Fibroblast of lung (primary cell): ENCODE results near the gene SLC17A9.

Source experiments
- EZH2 ChIP-seq: IDR thresholded peaks from 2 replicates; pipeline ENCODE4 v1.5.1; 2012; ENCODE audit warnings: low read length, control low read depth, mild to moderate bottlenecking; ENCODE audit errors: missing control alignments
- TF ChIP-seq, protein P1 (sequence below), 2 donors: IDR thresholded peaks in 1 of 2; conservative IDR thresholded peaks in 1 of 2; 1 replicate in 1 of 2; 2 replicates in 1 of 2; pipeline ENCODE4 v1.5.1; 2011 to 2012; ENCODE audit warnings: low read length in 2 of 2, control low read depth in 1 of 2, inconsistent platforms in 1 of 2, low read depth in 1 of 2, mild to moderate bottlenecking in 1 of 2

DNA sequence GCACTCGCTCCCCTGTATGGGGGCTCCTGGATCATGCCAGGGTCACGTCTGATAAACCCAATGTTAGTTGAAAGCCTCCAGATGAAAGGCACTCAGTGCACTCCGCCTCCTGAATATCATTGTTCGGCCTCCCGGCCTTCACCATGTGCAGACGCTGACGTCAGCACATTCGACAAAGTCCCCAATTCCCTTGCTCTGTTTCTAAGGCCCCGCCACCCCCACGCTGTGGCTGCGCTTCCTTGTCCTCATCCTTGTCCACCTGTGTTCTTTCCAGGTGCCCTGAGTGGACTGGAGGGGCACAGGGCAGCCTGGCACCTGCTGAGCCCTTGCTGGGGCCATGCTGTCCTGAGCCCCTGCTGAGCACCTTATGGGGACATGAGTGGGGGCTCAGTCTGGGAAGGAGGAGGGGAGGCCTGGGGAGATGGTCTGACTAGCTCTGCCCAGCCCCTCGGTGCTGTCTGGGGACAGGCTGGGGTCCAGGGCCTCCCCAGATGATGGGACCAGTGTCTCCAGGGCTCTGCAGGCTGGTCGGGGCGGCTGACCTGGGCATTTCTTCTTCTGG lies 64.1 kb downstream of the SLC17A9 start:
- TF ChIP-seq EZH2: no peak
- TF ChIP-seq, protein P1, sequence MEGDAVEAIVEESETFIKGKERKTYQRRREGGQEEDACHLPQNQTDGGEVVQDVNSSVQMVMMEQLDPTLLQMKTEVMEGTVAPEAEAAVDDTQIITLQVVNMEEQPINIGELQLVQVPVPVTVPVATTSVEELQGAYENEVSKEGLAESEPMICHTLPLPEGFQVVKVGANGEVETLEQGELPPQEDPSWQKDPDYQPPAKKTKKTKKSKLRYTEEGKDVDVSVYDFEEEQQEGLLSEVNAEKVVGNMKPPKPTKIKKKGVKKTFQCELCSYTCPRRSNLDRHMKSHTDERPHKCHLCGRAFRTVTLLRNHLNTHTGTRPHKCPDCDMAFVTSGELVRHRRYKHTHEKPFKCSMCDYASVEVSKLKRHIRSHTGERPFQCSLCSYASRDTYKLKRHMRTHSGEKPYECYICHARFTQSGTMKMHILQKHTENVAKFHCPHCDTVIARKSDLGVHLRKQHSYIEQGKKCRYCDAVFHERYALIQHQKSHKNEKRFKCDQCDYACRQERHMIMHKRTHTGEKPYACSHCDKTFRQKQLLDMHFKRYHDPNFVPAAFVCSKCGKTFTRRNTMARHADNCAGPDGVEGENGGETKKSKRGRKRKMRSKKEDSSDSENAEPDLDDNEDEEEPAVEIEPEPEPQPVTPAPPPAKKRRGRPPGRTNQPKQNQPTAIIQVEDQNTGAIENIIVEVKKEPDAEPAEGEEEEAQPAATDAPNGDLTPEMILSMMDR (conservative IDR thresholded peaks at IDR 0.05 in 1 of 2, IDR thresholded peaks at IDR 0.05 in 1 of 2; ENCODE audit: low read depth in 1 of 2, low read length in 2 of 2): no peak
